ENCODE data around the gene NR2C1.
"Not testable (repeated sequence)": the region's sequence is repeated elsewhere in the genome, so short reads cannot be mapped to it uniquely, and the experiment has no call there.

The NR2C1 gene

GRCh38 chr12:95096378-95096777 lies 23.0 kb upstream of the NR2C1 start:
- Histone ChIP-seq H3F3A (ENCODE audit: insufficient read depth, low read length) (no peaks in the 10 kb centered on the region), H3K4me2 (ENCODE audit: low read depth, low read length) (no peak overlapping the region), H3K4me1 (ENCODE audit: low read length) (no peaks in the 10 kb centered on the region), H4K20me1 (ENCODE audit: insufficient read depth, low read length) (no peaks in the 10 kb centered on the region), H3K27me3 (replicated peaks; ENCODE audit: insufficient read depth, low read length) (no peaks in the 10 kb centered on the region), H3K9ac (ENCODE audit: low read length) (no peak overlapping the region), H3K9me3 (replicated peaks; ENCODE audit: insufficient read depth, low read length) (no peaks in the 10 kb centered on the region), H3K9me2 (replicated peaks; ENCODE audit: insufficient read depth, low read length) (no peaks in the 10 kb centered on the region), H3K4me3 (ENCODE audit: low read length) (no peak overlapping the region), H3K36me3 (replicated peaks; ENCODE audit: insufficient read depth, low read length) (no peaks in the 10 kb centered on the region), H2AFZ (ENCODE audit: low read length) (no peak overlapping the region), H3K27ac (ENCODE audit: low read length) (no peak overlapping the region), H3K79me2 (ENCODE audit: low read length) (no peaks in the 10 kb centered on the region)
- DNase-seq: no peak
- TF ChIP-seq EZH2phosphoT487 (IDR thresholded peaks at IDR 0.05; ENCODE audit: low read length): no peak
- no peak for TF ChIP-seq EZH2 (optimal IDR thresholded peaks at IDR 0.05; ENCODE audit: low read depth, low read length)
- TF ChIP-seq CTCF (IDR thresholded peaks at IDR 0.05; ENCODE audit: low read length): no peak

GRCh38 chr12:95095866-95096265 lies 22.4 kb upstream of the NR2C1 start:
- H3K27ac ChIP-seq (ENCODE audit: low read length); H3K9ac ChIP-seq (ENCODE audit: low read length); H3F3A ChIP-seq (ENCODE audit: insufficient read depth, low read length); H3K9me2 ChIP-seq (replicated peaks; ENCODE audit: insufficient read depth, low read length); H3K4me1 ChIP-seq (ENCODE audit: low read length); H2AFZ ChIP-seq (ENCODE audit: low read length); H3K4me3 ChIP-seq (ENCODE audit: low read length); H3K4me2 ChIP-seq (ENCODE audit: low read depth, low read length); H3K9me3 ChIP-seq (replicated peaks; ENCODE audit: insufficient read depth, low read length); H3K36me3 ChIP-seq (replicated peaks; ENCODE audit: insufficient read depth, low read length); H3K79me2 ChIP-seq (ENCODE audit: low read length); DNase-seq; H3K27me3 ChIP-seq (replicated peaks; ENCODE audit: insufficient read depth, low read length); H4K20me1 ChIP-seq (ENCODE audit: insufficient read depth, low read length): not testable (repeated sequence)

DNA sequence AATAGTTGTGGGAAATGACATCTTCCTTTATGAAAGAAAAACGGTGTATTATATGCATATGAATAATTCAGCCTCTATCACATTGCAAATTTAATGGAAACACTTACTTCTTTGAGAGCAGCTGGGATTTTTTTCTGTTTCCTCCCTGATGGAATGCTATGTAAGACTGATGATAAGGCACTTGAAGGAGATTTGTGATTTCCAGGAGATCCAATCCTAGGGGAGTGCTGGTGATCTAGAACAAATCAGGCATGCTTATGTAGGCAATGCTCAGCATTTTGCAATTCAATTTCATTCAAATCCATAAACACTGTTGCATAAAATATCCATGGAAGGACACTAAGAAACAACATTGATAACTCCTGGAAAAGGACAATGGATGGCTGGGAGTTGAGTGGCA lies 16.0 kb upstream of the NR2C1 start:
- Histone ChIP-seq H2AFZ (ENCODE audit: low read length) (no peak overlapping the region), H3K4me3 (ENCODE audit: low read length) (no peak overlapping the region), H3K9ac (ENCODE audit: low read length) (no peak overlapping the region), H4K20me1 (ENCODE audit: insufficient read depth, low read length) (no peaks in the 10 kb centered on the region), H3F3A (ENCODE audit: insufficient read depth, low read length) (no peaks in the 10 kb centered on the region), H3K36me3 (replicated peaks; ENCODE audit: insufficient read depth, low read length) (no peaks in the 10 kb centered on the region), H3K9me2 (replicated peaks; ENCODE audit: insufficient read depth, low read length) (no peaks in the 10 kb centered on the region), H3K4me2 (ENCODE audit: low read depth, low read length) (no peak overlapping the region), H3K27me3 (replicated peaks; ENCODE audit: insufficient read depth, low read length) (no peaks in the 10 kb centered on the region), H3K27ac (ENCODE audit: low read length) (no peak overlapping the region), H3K9me3 (replicated peaks; ENCODE audit: insufficient read depth, low read length) (no peaks in the 10 kb centered on the region), H3K4me1 (ENCODE audit: low read length) (peaks cover 14% of the 10 kb centered on the region), H3K79me2 (ENCODE audit: low read length) (no peaks in the 10 kb centered on the region)
- DNase-seq: no peak
- TF ChIP-seq EZH2 (optimal IDR thresholded peaks at IDR 0.05; ENCODE audit: low read depth, low read length): no peak
- TF ChIP-seq CTCF (IDR thresholded peaks at IDR 0.05; ENCODE audit: low read length): no peak
- TF ChIP-seq EZH2phosphoT487 (IDR thresholded peaks at IDR 0.05; ENCODE audit: low read length): no peak

- no peaks in the 10 kb centered on the region for H4K20me1 ChIP-seq (ENCODE audit: insufficient read depth, low read length)
- H3K4me1 ChIP-seq (ENCODE audit: low read length): peaks cover 14% of the 10 kb centered on the region
- H3K27ac ChIP-seq (ENCODE audit: low read length): peak overlapping the region; percentile 31; the same call in 1 of the 2 replicates
- no peak for TF ChIP-seq EZH2phosphoT487 (IDR thresholded peaks at IDR 0.05; ENCODE audit: low read length)
- no peak for TF ChIP-seq EZH2 (optimal IDR thresholded peaks at IDR 0.05; ENCODE audit: low read depth, low read length)
- no peak overlapping the region for H2AFZ ChIP-seq (ENCODE audit: low read length)
- no peaks in the 10 kb centered on the region for H3K9me3 ChIP-seq (replicated peaks; ENCODE audit: insufficient read depth, low read length)
- no peaks in the 10 kb centered on the region for H3F3A ChIP-seq (ENCODE audit: insufficient read depth, low read length)
- no peak overlapping the region for H3K9ac ChIP-seq (ENCODE audit: low read length)
- H3K79me2 ChIP-seq (ENCODE audit: low read length): no peaks in the 10 kb centered on the region
- H3K36me3 ChIP-seq (replicated peaks; ENCODE audit: insufficient read depth, low read length): no peaks in the 10 kb centered on the region
- no peaks in the 10 kb centered on the region for H3K9me2 ChIP-seq (replicated peaks; ENCODE audit: insufficient read depth, low read length)
- H3K4me3 ChIP-seq (ENCODE audit: low read length): no peak overlapping the region
- peak overlapping the region; percentile 30; the same call in 1 of the 2 replicates for H3K4me2 ChIP-seq (ENCODE audit: low read depth, low read length)
- no peaks in the 10 kb centered on the region for H3K27me3 ChIP-seq (replicated peaks; ENCODE audit: insufficient read depth, low read length)
- DNase-seq: no peak
Observed at GRCh38 chr12:95088379-95088778, 15.0 kb upstream of the NR2C1 start.

Measured in MM.1S (cell line).